GM12878 (cell line): ENCODE measurements around the gene CPSF4. TPM values are rescaled to one million over a fixed set of nuclear protein-coding genes. Genes with fewer than 3 reads are reported as not detected.

Experiments
- ATAC-seq: fragments of 200-7000 bp; cut with Tn5 transposase; 3 replicates; pipeline ENCODE4 v1.9.1; 2020; ENCODE audit warnings: mild to moderate bottlenecking, moderate library complexity
- BruUV-seq: library from RNA; stranded (reverse); fragments of 400-500 nt; replicated peaks from 2 replicates; lab custom pipeline; 2021; lab: Mats Ljungman, UMichigan
- CTCF ChIA-PET: fragments of 300-600 bp; sonication (Branson Sonifier 250); formaldehyde crosslinking; extraction: SDS; loops from one replicate; lab custom pipeline; 2021; ENCODE audit warnings: inconsistent platforms; lab: Yijun Ruan, JAX
- POLR2A ChIA-PET: fragments of 350-600 bp; formaldehyde crosslinking; extraction: SDS; loops from one replicate; lab custom pipeline; 2021; ENCODE audit warnings: inconsistent platforms; lab: Charles Lee
- RAD21 ChIA-PET: fragments of 300-600 bp; sonication (Branson Sonifier 250); formaldehyde crosslinking; loops from one replicate; lab custom pipeline; 2023; ENCODE audit warnings: antibody characterized with exemption; ENCODE audit not compliant: unreplicated experiment; lab: Charles Lee
- SMC1A ChIA-PET: fragments of 300-600 bp; sonication (Branson Sonifier 250); formaldehyde crosslinking; loops from one replicate; lab custom pipeline; 2023; ENCODE audit not compliant: unreplicated experiment, uncharacterized antibody; lab: Charles Lee
- DNase-seq: peaks from one replicate; pipeline ENCODE4 v3.0.0-alpha.2; 2011; ENCODE audit warnings: low read depth, low spot score
- FAIRE-seq: peaks from 3 replicates; lab custom pipeline; 2011; peaks lifted over from hg19 to GRCh38; lab: Jason Lieb, UNC
- H2AFZ ChIP-seq: 2 replicates; pipeline ENCODE4 v1.6.0; 2011; ENCODE audit warnings: low read depth, low read length, control low read depth; ENCODE audit not compliant: control insufficient read depth
- H3K27ac ChIP-seq: 2 replicates; pipeline ENCODE4 v1.5.1; 2011; ENCODE audit warnings: control low read depth; ENCODE audit not compliant: control insufficient read depth, insufficient read depth
- H3K27me3 ChIP-seq, 2 experiments: replicated peaks in 1 of 2; 2 replicates each; pipeline versions ENCODE4 v1.6.0 to v1.6.1; 2011; ENCODE audit warnings: low read length in 1 of 2; ENCODE audit not compliant: control insufficient read depth in 2 of 2, insufficient read depth in 2 of 2
- H3K36me3 ChIP-seq, 2 experiments: 2 replicates each; pipeline ENCODE4 v1.5.1; 2011; ENCODE audit warnings: low read length in 1 of 2; ENCODE audit not compliant: control insufficient read depth in 2 of 2, insufficient read depth in 2 of 2
- H3K4me1 ChIP-seq: 2 replicates; pipeline ENCODE4 v1.6.1; 2011; ENCODE audit warnings: mild to moderate bottlenecking, low read length, moderate library complexity, mixed read lengths; ENCODE audit not compliant: control insufficient read depth, insufficient read depth
- H3K4me2 ChIP-seq: 2 replicates; pipeline ENCODE4 v1.6.0; 2011; ENCODE audit warnings: control low read depth; ENCODE audit not compliant: control insufficient read depth, insufficient read depth
- H3K4me3 ChIP-seq: fragments of 200-600 bp; sonication (generic); 2 replicates; pipeline ENCODE4 v1.5.1; 2016
- H3K79me2 ChIP-seq: 2 replicates; pipeline ENCODE4 v1.6.0; 2011; ENCODE audit warnings: low read length; ENCODE audit not compliant: control insufficient read depth, insufficient read depth
- H3K9ac ChIP-seq: 2 replicates; pipeline ENCODE4 v1.8.0; 2011; ENCODE audit warnings: low read length, control low read depth, mixed read lengths; ENCODE audit not compliant: control insufficient read depth, insufficient read depth
- H3K9me3 ChIP-seq: replicated peaks from 3 replicates; pipeline ENCODE4 v1.5.1; 2011; ENCODE audit warnings: mild to moderate bottlenecking, low read length; ENCODE audit not compliant: control insufficient read depth, insufficient read depth
- H4K20me1 ChIP-seq: 2 replicates; pipeline ENCODE4 v1.6.0; 2011; ENCODE audit not compliant: control insufficient read depth, insufficient read depth
- ATF3 ChIP-seq: IDR thresholded peaks from 2 replicates; pipeline ENCODE4 v1.6.1; 2011; ENCODE audit warnings: low read depth, mild to moderate bottlenecking, low read length, moderate library complexity, borderline replicate concordance; ENCODE audit errors: extremely low read depth
- CBX5 ChIP-seq: sonication (generic); IDR thresholded peaks from 2 replicates; pipeline ENCODE4 v1.6.1; 2016; ENCODE audit warnings: low read depth, moderate library complexity, mild to moderate bottlenecking, inconsistent platforms
- CHD2 ChIP-seq: IDR thresholded peaks from 2 replicates; pipeline ENCODE4 v1.6.1; 2011; ENCODE audit warnings: low read depth, low read length, improper control_type of control experiment, borderline replicate concordance
- CTCF ChIP-seq, 3 experiments: IDR thresholded peaks in 2 of 3; conservative IDR thresholded peaks in 1 of 3; 2 replicates each; pipeline ENCODE4 v1.5.1; 2011; ENCODE audit warnings: low read depth in 3 of 3, low read length in 3 of 3, mild to moderate bottlenecking in 3 of 3, control low read depth in 2 of 3, moderate library complexity in 2 of 3, inconsistent platforms in 1 of 3, mixed read lengths in 1 of 3; ENCODE audit not compliant: control insufficient read depth in 2 of 3, insufficient read depth in 1 of 3; ENCODE audit errors: extremely low read depth in 1 of 3
- ETV6 ChIP-seq, 2 experiments: fragments of 450-650 bp in 1 of 2; IDR thresholded peaks in 1 of 2; conservative IDR thresholded peaks in 1 of 2; 2 replicates each; pipeline ENCODE4 v1.6.1; 2014; ENCODE audit warnings: antibody characterized with exemption in 1 of 2, borderline replicate concordance in 1 of 2, low read depth in 1 of 2, mild to moderate bottlenecking in 1 of 2, moderate library complexity in 1 of 2
- MXI1 ChIP-seq: fragments of 150-350 bp; IDR thresholded peaks from 2 replicates; pipeline ENCODE4 v1.6.1; 2011; ENCODE audit warnings: low read depth, mild to moderate bottlenecking, inconsistent platforms, low read length, improper control_type of control experiment
- NBN ChIP-seq: fragments of 450-650 bp; IDR thresholded peaks from 2 replicates; pipeline ENCODE4 v1.6.1; 2016
- POLR2A ChIP-seq: IDR thresholded peaks from 2 replicates; pipeline ENCODE4 v1.6.1; 2011; ENCODE audit warnings: low read depth, mild to moderate bottlenecking, low read length
- POLR2AphosphoS5 ChIP-seq: IDR thresholded peaks from 2 replicates; pipeline ENCODE4 v1.6.1; 2011; ENCODE audit warnings: mild to moderate bottlenecking, low read length, inconsistent platforms
- TAF1 ChIP-seq: IDR thresholded peaks from 2 replicates; pipeline ENCODE4 v1.6.1; 2011; ENCODE audit warnings: mild to moderate bottlenecking, low read depth, low read length, borderline replicate concordance
- ZZZ3 ChIP-seq: IDR thresholded peaks from 2 replicates; pipeline ENCODE4 v1.6.1; 2011; ENCODE audit warnings: low read depth; ENCODE audit not compliant: control insufficient read depth, insufficient read length
- WGBS: methylation state at CpG from one replicate; pipeline ENCODE4 v1.1.6; 2016; ENCODE audit warnings: low lambda C conversion rate; ENCODE audit not compliant: insufficient replicate concordance, insufficient coverage; ENCODE audit errors: missing lambda C conversion rate; 5-methylcytosine and 5-hydroxymethylcytosine counted together
- in situ Hi-C: fragments of 300-500 bp; cut with MboI; formaldehyde crosslinking; loops from 9 replicates; pipeline ENCODE4 v1.14.3; 2018; ENCODE audit warnings: mixed read lengths
- intact Hi-C: fragments of 100-400 bp; cut with micrococcal nuclease; formaldehyde crosslinking; loops from one replicate; pipeline ENCODE4 v1.14.2; 2022; ENCODE audit not compliant: unreplicated experiment
- polyA plus RNA-seq, 11 experiments: library from polyadenylated mRNA; depleted of rRNA in 4 of 11; unstranded in 6 of 11; stranded (reverse) in 5 of 11; fragments of >200 nt; fragmentation: Nextera tagmentation in 4 of 11; fragmentation: Illumina TruSeq in 1 of 11; extraction: Ambion mirVana in 4 of 11; extraction: Trizol in 1 of 11; gene quantifications; 1 replicate in 1 of 11; 2 replicates in 10 of 11; pipeline versions ENCODE4 v1.2.1 to v1.2.3, GENCODE V29; 2011 to 2016; ENCODE audit warnings: inconsistent platforms in 2 of 11, missing spikeins in 2 of 11, low read depth in 1 of 11
- total RNA-seq, 4 experiments: library from RNA; depleted of rRNA in 3 of 4; stranded (reverse); fragments of >200 nt in 3 of 4; fragmentation: Illumina TruSeq in 1 of 4; extraction: Trizol in 1 of 4; gene quantifications; 2 replicates each; pipeline versions ENCODE4 v1.2.1 to v1.2.3, GENCODE V29; 2013 to 2021

The CPSF4 gene
- total and polyA plus RNA-seq, 10 of the 15 experiments (the other 5 are each of a cell fraction or from before 2014, with no cell fraction given): 13.6 to 70.1 (median 45.0) TPM

GRCh38 chr7:99460651-99461050 is 21.9 kb downstream of the CPSF4 start:
- intact Hi-C loops: loop anchor here (10.0 kb wide), 1 partner anchor 154 kb away; the partner anchor contains the start of gene ZSCAN25
- H2AFZ ChIP-seq: no peak overlapping the region
- ChIA-PET SMC1A (no interaction called here), CTCF (interaction anchor here (0.7 kb wide), 1 partner anchor 8 kb away, joined by 3 read pairs; no protein-coding TSS in a partner anchor), RAD21 (no interaction called here), POLR2A (no interaction called here)
- no peak for FAIRE-seq
- no peak for ATAC-seq
- H3K4me1 ChIP-seq: no peaks in the 10 kb centered on the region
- H4K20me1 ChIP-seq: no peaks in the 10 kb centered on the region
- H3K9ac ChIP-seq: no peak overlapping the region
- 96% methylated on average over 11 of the region's 11 CpGs for WGBS
- H3K4me3 ChIP-seq: no peak overlapping the region
- H3K9me3 ChIP-seq: no peaks in the 10 kb centered on the region
- H3K4me2 ChIP-seq: no peak overlapping the region; the same call in 1 of the 2 replicates
- DNase-seq: no peak
- in situ Hi-C loops: no loop called here
- peaks cover 49% of the 10 kb centered on the region for H3K79me2 ChIP-seq
- BruUV-seq: no TSS peak
- H3K36me3 ChIP-seq: peaks cover 25% of the 10 kb centered on the region in 2 experiments
- H3K27me3 ChIP-seq: no peaks in the 10 kb centered on the region
- H3K27ac ChIP-seq: no peak overlapping the region
- TF ChIP-seq POLR2A: peak; percentile 49; the same call in 1 of the 2 replicates
- no peak for TF ChIP-seq ZZZ3

- ChIA-PET CTCF (no interaction called here), SMC1A (no interaction called here), POLR2A (no interaction called here), RAD21 (no interaction called here)
- no peak overlapping the region for H2AFZ ChIP-seq
- peaks cover 19 to 24% of the 10 kb centered on the region in 2 experiments for H3K36me3 ChIP-seq
- TF ChIP-seq MXI1: no peak
- no peak for TF ChIP-seq TAF1
- TF ChIP-seq POLR2AphosphoS5: no peak
- no peak for TF ChIP-seq CHD2
- TF ChIP-seq NBN: no peak
- TF ChIP-seq CBX5: no peak
- TF ChIP-seq ATF3: no peak
- TF ChIP-seq CTCF (IDR thresholded peaks at IDR 0.05 in 2 of 3, conservative IDR thresholded peaks at IDR 0.05 in 1 of 3; ENCODE audit: control insufficient read depth in 2 of 3, extremely low read depth in 1 of 3, insufficient read depth in 1 of 3, low read depth in 3 of 3, low read length in 3 of 3): 0 out of 6 replicates have a peak, but pooled peaks of 1 of the 3 experiments have one; percentile 0
- TF ChIP-seq ETV6 (conservative IDR thresholded peaks at IDR 0.05 in 1 of 2, IDR thresholded peaks at IDR 0.05 in 1 of 2; ENCODE audit: borderline replicate concordance in 1 of 2, low read depth in 1 of 2): no peak
- ATAC-seq (no peak), DNase-seq (no peak), FAIRE-seq (no peak)
- peaks cover 54% of the 10 kb centered on the region for H3K79me2 ChIP-seq
- H4K20me1 ChIP-seq: no peaks in the 10 kb centered on the region
- in situ Hi-C loops: no loop called here
- 50% methylated on average over 2 of the region's 2 CpGs for whole genome bisulfite sequencing
- no peak overlapping the region for H3K27ac ChIP-seq
- intact Hi-C loops: loop anchor here (10.0 kb wide), 1 partner anchor 154 kb away; the partner anchor contains the start of gene ZSCAN25
- H3K9ac ChIP-seq: no peak overlapping the region
- no peaks in the 10 kb centered on the region for H3K9me3 ChIP-seq
- H3K4me1 ChIP-seq: peaks cover 1% of the 10 kb centered on the region; the same call in 1 of the 2 replicates
- no peaks in the 10 kb centered on the region for H3K27me3 ChIP-seq
- no TSS peak for BruUV-seq
- no peak overlapping the region for H3K4me2 ChIP-seq
- H3K4me3 ChIP-seq: no peak overlapping the region
These were observed 22.5 kb downstream of the CPSF4 start for GRCh38 chr7:99461221-99461620.
